Bone marrow (tissue), 2 donors: ENCODE data around the gene PEX13.
"Not testable (repeated sequence)": the region's sequence is repeated elsewhere in the genome, so short reads cannot be mapped to it uniquely, and the experiment has no call there.

ENCODE experiments used
- DNase-seq, 2 donors: peaks; one replicate each; lab custom pipeline; 2025; lab: John Stamatoyannopoulos, UW

PEX13 gene

GRCh38 chr2:61006486-61007105 is 10.9 kb upstream of the PEX13 start:
- DNase-seq, result no peak

DNA sequence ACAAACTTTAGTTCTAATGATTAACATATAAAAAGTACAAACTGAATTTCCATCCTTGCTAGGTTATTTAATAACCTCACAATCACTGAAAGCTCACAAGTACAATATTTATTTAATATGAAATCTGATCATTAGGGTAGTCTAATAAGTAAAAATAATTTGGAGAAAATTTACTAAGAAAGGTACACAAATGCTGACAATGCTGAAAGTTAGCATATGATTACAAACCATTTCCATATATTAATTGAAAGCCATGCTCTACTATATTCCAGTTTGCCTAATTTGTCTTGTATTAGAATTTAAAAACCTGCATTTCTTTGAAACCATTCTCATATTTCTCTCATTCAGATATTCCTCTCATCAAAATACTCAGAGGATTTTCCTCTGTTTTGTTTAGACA is 8.2 kb upstream of the PEX13 start:
- no peak for DNase-seq

DNA sequence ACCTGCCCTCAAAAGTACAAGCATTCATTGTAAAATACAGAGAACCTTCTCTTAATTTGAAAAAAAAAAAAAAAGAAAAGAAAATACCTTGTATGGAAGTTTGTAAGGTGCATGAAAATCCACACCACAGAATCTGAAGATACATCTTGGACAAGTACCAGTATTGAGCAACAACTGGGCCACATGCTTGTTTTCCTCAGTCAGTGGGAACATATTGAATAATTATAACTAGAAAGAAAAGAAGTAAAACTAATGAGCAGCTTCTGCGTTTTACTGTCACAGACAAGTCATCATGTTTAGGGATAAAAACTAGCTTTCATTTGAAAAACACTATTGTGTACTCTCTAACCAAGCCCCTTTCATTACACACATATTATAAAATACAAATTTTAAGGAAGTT is 5.8 kb upstream of the PEX13 start:
- no peak for DNase-seq

GRCh38 chr2:61012303-61012702 is 5.2 kb upstream of the PEX13 start:
- DNase-seq, result peak in 1 of 2 donors; percentile 76

DNA sequence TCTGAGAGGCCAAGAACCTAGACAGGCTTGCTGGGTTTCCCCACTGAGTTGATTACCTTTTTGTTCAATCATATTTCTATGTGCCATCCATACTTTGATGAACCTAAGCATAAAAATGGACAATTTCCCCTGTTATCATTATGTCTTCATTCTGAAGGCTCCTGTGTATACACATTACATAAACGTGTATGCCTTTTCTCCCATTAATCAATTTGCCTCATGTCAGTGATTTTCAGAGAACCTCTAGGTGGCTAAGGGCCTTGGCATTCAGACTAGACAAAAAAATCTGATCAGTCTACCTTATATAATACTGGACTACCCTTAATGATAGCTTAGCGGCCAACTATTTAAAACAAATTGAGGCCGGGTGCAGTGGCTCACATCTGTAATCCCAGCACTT is 4.1 kb upstream of the PEX13 start:
- DNase-seq, result no peak

GRCh38 chr2:61014763-61015162 is 2.8 kb upstream of the PEX13 start:
- DNase-seq, result no peak

- no peak for DNase-seq
These were observed 1.5 kb upstream of the PEX13 start for GRCh38 chr2:61015976-61016375.

DNA sequence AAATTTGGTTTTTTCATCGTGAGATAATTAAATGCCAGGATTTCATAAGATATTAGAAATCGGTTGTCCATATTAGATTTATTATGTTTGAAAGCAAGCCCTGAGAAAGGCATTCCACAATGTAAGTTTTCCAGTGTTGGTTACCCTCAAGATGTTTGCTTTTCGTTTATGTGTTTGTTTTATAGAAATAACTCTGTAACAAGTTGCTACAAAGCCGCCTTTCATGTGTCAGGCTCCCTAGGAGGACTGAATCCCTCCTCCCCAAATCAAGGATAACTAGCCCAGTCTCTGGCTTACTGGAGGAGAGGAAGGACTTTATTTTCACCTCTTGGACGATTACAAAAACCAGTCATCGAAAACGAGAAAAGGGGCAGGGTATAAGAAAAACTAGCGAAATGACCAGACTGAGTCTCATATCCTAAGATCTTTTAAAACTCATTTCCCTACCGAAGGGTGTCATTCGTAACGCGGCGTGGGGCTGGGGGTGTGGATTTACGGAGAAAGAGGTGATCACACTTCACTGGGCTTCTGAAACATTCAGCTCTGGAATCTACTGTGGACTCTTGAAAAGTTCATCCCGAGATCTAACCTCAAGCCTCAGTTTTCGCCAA is 1.0 kb upstream of the PEX13 start:
- no peak for DNase-seq

DNA sequence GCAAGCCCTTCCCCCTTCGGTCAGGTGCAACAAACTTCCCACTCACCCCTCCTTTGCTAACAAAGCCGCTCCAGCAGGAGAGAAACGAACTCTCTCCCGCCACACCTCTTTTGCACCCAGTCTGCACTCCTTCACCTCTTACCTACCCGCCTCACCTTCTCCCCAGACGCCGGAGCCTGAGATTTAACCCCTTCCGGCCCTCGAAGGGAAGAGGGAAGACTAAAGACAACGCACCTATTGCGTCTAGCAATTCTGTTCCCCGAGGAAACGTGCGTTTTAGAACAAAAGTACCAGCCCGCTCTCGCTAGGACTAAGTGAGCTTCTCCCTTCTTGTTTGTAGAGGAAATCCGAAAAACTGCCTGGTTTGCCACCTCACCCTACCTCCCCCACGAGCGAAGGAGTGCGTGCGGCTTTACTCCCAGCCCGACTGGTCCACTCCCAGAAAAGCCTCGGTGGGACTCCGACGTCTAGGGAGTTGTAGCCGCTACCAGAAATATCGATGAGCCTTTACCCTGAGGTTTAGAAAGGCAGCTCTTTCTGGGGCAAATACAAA is 441 bp upstream of the PEX13 start:
- DNase-seq, result peak; percentile 56 to 79

- DNase-seq, result no peak
These were observed 817 bp downstream of the PEX13 start for GRCh38 chr2:61018318-61018755.

DNA sequence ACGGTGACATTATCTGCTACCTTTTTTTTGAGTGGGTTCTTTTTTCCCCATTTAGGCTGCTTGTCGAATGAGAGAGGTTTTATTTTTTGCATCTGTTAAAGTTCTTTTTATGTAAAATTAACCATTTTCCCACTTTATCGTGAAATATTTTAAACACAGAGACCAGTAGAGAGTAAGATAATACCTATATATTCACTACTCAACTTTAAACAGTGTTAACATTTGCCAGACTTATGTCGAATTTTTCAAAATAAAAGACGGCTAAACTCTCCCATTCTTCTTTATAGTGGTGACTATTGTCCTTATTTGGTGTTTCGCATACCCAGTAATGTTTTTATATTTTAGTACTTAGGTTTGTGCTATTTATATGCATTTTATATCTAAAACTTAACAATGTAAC is 1.3 kb downstream of the PEX13 start:
- no peak for DNase-seq

- DNase-seq, result no peak
These were observed 3.7 kb downstream of the PEX13 start for GRCh38 chr2:61021228-61021660.

DNA sequence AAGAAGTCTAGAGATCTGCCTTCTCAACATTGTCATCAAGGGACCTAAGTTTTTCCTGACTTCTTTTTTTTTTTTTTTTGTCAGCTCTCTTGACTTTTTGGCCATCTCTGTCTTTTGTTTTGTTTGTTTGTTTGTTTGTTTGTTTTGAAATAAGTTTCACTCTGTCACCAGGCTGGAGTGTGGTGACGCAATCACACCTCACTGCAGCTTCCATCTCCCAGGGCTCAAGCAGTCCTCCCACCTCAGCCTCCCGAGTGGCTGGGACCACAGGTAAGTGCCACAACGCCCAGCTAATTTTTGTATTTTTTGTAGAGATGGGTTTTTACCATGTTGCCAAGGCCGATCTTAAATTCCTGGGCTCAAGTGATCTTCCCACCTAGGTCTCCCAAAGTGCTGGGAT is 6.2 kb downstream of the PEX13 start:
- DNase-seq, result no peak

DNA sequence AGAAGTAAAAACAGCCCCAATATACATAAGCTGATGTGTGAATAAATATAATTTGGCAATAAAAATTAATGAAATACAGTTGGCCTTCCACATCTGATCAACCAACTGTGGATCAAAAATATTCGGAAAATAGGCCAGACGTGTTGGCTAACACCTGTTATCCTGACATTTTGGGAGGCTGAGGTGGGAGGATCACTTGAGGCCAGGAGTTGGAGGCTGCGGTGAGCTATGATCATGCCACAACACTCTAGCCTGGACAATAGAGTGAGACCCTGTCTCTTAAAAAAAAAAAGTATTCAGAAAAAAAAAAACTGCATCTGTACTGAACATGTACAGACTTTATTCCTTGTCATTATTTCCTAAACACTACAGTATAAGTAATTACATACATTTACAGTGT is 12.0 kb downstream of the PEX13 start:
- DNase-seq, result no peak

- DNase-seq, result not testable (repeated sequence)
These were observed 17.1 kb downstream of the PEX13 start for GRCh38 chr2:61034592-61034991.

DNA sequence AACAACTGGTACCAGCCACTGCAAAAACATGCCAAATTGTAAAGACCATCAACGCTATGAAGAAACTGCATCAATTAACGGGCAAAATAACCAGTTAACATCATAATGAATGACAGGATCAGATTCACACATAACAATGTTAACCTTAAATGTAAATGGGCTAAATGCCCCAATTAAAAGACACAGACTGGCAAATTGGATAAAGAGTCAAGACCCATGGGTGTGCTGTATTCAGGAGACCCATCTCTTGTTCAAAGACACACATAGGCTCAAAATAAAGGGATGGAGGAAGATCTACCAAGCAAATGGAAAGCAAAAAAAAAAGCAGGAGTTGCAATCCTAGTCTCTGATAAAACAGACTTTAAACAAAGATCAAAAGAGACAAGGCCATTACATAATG is 19.1 kb downstream of the PEX13 start:
- not testable (repeated sequence) for DNase-seq

DNA sequence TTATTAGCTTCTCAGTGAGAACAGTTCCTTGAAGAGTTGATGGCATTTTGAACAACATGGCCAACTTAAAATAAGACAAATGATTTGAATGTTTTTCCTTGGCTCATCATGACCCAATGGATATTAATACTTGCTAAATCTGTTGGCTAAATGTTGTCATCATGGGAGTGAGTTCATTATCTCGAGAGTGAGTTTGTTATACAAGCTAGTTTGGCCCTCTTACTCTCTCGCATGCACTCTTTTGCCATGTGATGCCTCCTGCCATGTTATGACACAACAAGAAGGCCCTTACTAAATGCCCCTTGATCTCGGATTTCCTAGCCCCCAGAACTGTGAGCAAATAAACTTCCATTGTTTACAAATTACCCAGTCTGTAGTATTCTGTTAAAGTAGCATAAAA is 25.3 kb downstream of the PEX13 start:
- DNase-seq, result no peak

DNA sequence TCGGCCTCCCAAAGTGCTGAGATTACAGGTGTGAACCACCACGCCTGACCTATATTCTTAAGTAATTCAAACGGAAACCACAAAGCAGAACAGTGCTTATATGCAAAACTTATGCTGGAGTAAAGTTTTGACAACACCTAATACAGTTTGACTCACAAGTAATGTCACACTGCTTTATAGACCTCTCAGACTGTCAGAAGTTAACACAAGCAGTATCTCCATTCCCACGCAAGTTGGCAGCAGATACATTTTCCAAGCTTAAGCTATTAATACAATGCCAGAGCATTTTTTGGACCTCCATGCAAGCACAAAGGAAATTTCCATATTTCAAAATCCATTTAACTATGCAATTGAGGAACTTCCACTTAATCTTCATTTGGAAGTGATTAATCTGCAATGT is 27.1 kb downstream of the PEX13 start:
- no peak for DNase-seq

- DNase-seq, result no peak
These were observed 27.7 kb downstream of the PEX13 start for GRCh38 chr2:61045226-61045625.

DNA sequence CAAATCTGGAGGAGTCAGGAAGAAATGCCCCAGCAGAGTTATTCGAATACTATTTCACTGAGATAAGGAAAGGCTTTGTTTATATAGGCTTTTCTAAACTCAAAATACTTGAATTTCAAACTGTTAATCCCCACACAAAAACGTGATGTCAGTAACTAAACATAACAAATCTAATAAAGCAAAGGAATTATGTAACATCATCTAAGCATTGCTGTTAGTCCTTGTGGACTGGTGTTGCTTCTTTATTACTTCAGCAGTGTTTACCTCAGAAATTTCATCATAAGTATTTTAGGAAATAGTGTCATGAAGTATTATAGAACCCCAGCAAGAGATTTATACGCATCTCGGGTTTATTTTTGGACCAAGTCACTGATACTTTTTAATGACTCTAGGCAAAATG is 28.5 kb downstream of the PEX13 start:
- DNase-seq, result no peak

GRCh38 chr2:61055557-61055956 is 38.0 kb downstream of the PEX13 start:
- DNase-seq, result no peak

- no peak for DNase-seq
These were observed 40.0 kb downstream of the PEX13 start for GRCh38 chr2:61057562-61057961.

DNA sequence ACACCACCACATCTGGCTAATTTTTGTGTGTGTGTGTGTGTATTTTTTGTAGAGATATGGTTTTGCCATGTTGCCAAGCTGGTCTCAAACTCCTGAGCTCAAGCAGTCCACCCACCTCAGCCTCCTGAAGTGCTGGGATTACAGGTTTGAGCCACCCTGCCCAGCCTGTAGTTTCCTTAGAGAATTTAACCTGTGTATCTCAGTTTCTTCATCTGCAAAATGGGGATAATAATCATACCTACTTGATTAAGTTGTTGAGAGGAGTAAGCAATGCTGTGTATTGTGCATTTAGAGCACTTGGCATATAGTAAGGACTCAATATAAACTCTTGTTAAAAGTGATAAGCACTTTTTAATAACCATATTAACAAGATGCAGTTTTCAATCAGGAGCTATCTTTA is 41.9 kb downstream of the PEX13 start:
- DNase-seq, result no peak
